Measurements from ENCODE around the gene MVB12B. TPM values are rescaled to one million over a fixed set of nuclear protein-coding genes. Genes with fewer than 3 reads are reported as not detected.

Gene MVB12B
- total and polyA plus RNA-seq, 2 of the 13 experiments (the other 11 are each of a cell fraction or from before 2014, with no cell fraction given) = 12.1 to 30.1 TPM

GRCh38 chr9:126398403-126399058 lies 71.9 kb downstream of the MVB12B start (continued):
- TF ChIP-seq TCF7 (IDR thresholded peaks at IDR 0.05; ENCODE audit: low read depth) (no peak), ELF4 (CRISPR knock-in tag; IDR thresholded peaks at IDR 0.05; ENCODE audit: borderline replicate concordance) (no peak), GABPA (IDR thresholded peaks at IDR 0.05; ENCODE audit: low read depth, low read length) (no peak), GABPA (CRISPR knock-in tag; IDR thresholded peaks at IDR 0.05; ENCODE audit: low read depth) (no peak), ZNF782 (CRISPR knock-in tag; IDR thresholded peaks at IDR 0.05; ENCODE audit: borderline replicate concordance) (no peak), ZNF619 (CRISPR knock-in tag; IDR thresholded peaks at IDR 0.05) (no peak), HMG20A (CRISPR knock-in tag; IDR thresholded peaks at IDR 0.05; ENCODE audit: borderline replicate concordance) (no peak), CBFB (CRISPR knock-in tag; IDR thresholded peaks at IDR 0.05) (0 out of 2 replicates have a peak, but pooled peaks have one; percentile 45), PRDM10 (CRISPR knock-in tag; IDR thresholded peaks at IDR 0.05; ENCODE audit: low read depth) (no peak), TAF15 (IDR thresholded peaks at IDR 0.05; ENCODE audit: low read depth, low read length, poor library complexity, severe bottlenecking) (no peak), REST (IDR thresholded peaks at IDR 0.05; ENCODE audit: borderline replicate concordance in 1 of 2, low read depth in 1 of 2, low read length in 2 of 2) (no peak), MXI1 (IDR thresholded peaks at IDR 0.05; ENCODE audit: borderline replicate concordance, low read depth, low read length) (peak; percentile 47; the same call in 1 of the 3 replicates), SOX13 (IDR thresholded peaks at IDR 0.05) (no peak), SOX13 (CRISPR knock-in tag; conservative IDR thresholded peaks at IDR 0.05 in 1 of 2, IDR thresholded peaks at IDR 0.05 in 1 of 2) (0 out of 4 replicates have a peak, but pooled peaks of 1 of the 2 experiments have one; percentile 14), THRA (CRISPR knock-in tag; IDR thresholded peaks at IDR 0.05; ENCODE audit: borderline replicate concordance) (peak; percentile 58; the same call in 1 of the 2 replicates), ZMAT3 (CRISPR knock-in tag; conservative IDR thresholded peaks at IDR 0.05) (no peak), SALL1 (CRISPR knock-in tag; IDR thresholded peaks at IDR 0.05) (peak; percentile 47; the same call in 1 of the 2 replicates), MNT (IDR thresholded peaks at IDR 0.05) (no peak), DDIT3 (CRISPR knock-in tag; IDR thresholded peaks at IDR 0.05) (no peak)
